Mucosa of stomach (tissue), 1 donor: ENCODE data around the gene NFIC.
A peak's percentile ranks its signal among the peaks of the same experiment; 100 is the strongest.

Experiments
- H3K27me3 ChIP-seq: one replicate; pipeline ENCODE4 v1.7.0; 2013; ENCODE audit warnings: mild to moderate bottlenecking, low read length; ENCODE audit not compliant: control insufficient read depth, insufficient read depth
- H3K36me3 ChIP-seq: one replicate; pipeline ENCODE4 v1.7.0; 2013; ENCODE audit warnings: low read length; ENCODE audit not compliant: control insufficient read depth, insufficient read depth
- H3K4me1 ChIP-seq: one replicate; pipeline ENCODE4 v1.7.0; 2013; ENCODE audit warnings: mild to moderate bottlenecking, low read length; ENCODE audit not compliant: control insufficient read depth, insufficient read depth
- H3K4me3 ChIP-seq: one replicate; pipeline ENCODE4 v1.7.0; 2013; ENCODE audit warnings: low read length
- H3K9ac ChIP-seq: one replicate; pipeline ENCODE4 v1.7.0; 2013; ENCODE audit warnings: mild to moderate bottlenecking, low read length, moderate library complexity
- H3K9me3 ChIP-seq: one replicate; pipeline ENCODE4 v1.7.0; 2013; ENCODE audit warnings: mild to moderate bottlenecking, low read length, moderate library complexity; ENCODE audit not compliant: control insufficient read depth
- donor health status: Pancreatic carcinoma.

NFIC gene

DNA sequence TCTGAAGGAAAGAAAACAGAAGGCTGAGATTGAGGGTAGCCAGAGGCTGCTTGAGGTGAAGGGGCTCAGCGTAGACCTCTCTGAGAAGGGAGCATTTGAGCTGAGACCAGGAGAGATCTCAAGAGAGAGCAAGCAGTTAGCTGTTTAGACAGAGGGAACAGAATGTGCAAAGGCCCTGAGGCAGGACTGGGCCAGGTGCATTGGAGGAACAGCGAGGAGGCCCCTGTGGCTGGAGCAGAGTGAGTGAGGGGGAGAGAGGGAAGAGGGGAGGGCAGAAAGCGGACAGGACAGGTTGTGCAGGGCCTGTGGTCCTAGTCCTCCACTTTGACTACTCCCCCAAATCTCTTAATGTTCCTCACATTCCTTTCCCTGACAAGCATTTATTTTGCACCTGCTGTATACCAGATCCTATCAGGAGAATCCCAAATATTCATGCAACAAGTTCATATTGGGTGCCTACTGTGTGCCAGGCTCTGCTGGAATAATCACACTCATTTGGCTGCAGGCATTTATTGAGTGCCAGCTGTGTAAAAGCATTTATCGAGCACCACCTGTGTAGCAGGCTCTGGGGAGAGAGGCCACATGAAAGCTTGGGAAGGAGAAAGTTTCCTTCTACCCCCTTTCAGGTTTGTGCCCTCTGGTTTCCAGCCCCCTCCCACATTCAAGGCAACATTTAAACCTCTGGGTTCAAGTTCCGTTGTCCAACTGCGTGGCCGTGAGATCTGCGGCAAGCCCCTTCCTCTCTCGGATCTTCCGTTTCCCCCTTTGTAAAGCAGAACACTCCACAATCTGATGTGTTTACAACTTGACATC, 36.5 kb downstream of the NFIC start:
- H3K9ac ChIP-seq = peak overlapping the region; percentile 96
- no peaks in the 10 kb centered on the region for H3K9me3 ChIP-seq
- H3K27me3 ChIP-seq = no peaks in the 10 kb centered on the region
- peaks cover 51% of the 10 kb centered on the region for H3K4me1 ChIP-seq
- H3K36me3 ChIP-seq = peaks cover 7% of the 10 kb centered on the region
- H3K4me3 ChIP-seq = peak overlapping the region; percentile 37

DNA sequence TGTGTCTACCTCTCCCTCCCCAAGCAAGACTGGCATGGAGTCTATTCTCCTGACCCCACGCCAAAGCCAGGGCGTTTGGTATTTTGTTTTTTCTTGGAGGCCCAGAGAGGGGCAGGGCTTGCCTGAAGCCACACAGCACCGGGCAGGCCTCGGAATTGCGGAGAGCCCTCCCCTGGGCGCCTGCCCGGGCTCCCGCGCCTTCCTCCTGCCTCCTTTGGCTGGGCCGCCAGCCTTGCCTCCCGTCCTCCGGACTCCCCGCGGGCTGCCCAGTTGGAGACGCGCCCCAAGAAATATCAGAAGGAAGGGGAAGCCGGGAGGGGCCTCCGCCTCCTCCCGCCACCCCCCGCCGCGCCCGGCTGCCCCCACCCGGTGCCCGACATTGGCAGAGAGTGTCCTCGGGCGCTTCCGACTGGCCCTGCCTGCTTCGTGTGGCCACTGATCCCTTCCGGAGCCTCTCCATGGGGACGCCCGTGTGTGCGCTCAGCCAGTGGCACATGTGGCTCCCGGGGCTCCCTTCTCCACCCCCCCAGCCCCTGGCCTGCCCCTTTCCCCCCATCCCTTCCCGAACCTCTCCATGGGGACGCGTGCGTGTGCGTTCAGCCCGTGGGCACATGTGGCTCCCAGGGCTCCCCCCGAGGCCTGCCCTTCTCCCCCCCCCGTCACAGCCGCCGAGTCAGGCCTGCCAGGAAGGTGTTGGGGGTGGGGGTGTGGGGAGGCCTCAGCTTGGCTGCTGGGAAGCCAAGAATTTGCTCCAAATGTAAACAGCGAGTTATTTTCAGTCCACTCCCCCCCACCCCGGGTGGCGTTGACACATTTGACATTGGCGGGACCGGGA, 37.3 kb downstream of the NFIC start:
- peak overlapping the region; percentile 37 for H3K4me3 ChIP-seq
- peaks cover 4% of the 10 kb centered on the region for H3K36me3 ChIP-seq
- H3K27me3 ChIP-seq = no peaks in the 10 kb centered on the region
- H3K4me1 ChIP-seq = peaks cover 47% of the 10 kb centered on the region
- H3K9ac ChIP-seq = peak overlapping the region; percentile 96
- no peaks in the 10 kb centered on the region for H3K9me3 ChIP-seq

DNA sequence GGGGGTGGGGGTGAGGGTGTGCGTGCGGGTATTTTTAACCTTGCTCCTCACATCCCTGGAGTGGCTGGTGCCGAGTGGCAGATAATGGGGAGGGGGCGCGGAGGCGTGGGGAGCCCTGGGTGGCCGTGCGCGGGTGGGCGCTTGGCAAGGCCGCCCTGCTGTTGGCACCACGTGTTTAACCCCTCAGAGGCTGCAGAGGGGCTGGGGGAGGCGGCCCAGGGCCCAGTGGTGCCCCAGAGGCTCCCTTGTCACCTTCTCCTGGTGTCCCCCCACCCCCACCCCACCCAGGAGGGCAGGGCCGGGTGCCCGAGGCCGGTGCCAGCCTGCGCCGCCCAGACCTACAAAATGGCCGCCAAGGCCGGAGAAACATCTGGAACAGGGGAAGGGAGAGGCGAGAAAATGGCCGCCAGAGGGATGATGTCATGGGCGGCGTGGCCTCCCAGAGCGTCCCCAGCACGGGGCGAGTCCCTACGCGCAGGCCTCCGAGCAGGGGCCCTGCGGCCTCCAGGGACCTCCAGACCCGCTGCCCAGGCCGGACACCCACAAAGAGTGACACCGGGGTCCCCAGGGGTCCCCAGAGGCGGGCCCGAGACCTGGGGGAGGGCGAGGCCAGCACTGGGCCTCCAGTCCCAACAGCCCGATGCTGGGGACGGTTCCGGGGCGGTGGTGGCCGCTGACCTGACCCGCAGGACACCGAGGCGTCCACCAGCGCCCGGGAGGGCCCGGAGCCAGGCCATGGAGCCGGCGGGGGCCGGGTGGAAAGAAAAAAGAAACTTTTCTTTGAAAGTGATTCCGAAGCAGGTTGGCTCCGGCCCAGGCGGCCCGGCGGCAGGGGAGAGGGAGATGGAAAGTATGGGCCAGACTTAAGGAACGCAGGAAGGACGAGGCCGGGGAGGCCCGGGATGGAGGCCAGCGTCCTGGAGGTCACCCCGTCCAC, 38.2 kb downstream of the NFIC start:
- Histone ChIP-seq H3K27me3 (no peaks in the 10 kb centered on the region), H3K4me1 (peaks cover 39% of the 10 kb centered on the region), H3K9ac (peak overlapping the region; percentile 96), H3K9me3 (no peaks in the 10 kb centered on the region), H3K36me3 (peaks cover 4% of the 10 kb centered on the region), H3K4me3 (peak overlapping the region; percentile 31)

GRCh38 chr19:3405261-3405653, 38.9 kb downstream of the NFIC start:
- peak overlapping the region; percentile 96 for H3K9ac ChIP-seq
- no peaks in the 10 kb centered on the region for H3K27me3 ChIP-seq
- H3K9me3 ChIP-seq = no peaks in the 10 kb centered on the region
- peaks cover 39% of the 10 kb centered on the region for H3K4me1 ChIP-seq
- peaks cover 4% of the 10 kb centered on the region for H3K36me3 ChIP-seq
- no peak overlapping the region for H3K4me3 ChIP-seq

DNA sequence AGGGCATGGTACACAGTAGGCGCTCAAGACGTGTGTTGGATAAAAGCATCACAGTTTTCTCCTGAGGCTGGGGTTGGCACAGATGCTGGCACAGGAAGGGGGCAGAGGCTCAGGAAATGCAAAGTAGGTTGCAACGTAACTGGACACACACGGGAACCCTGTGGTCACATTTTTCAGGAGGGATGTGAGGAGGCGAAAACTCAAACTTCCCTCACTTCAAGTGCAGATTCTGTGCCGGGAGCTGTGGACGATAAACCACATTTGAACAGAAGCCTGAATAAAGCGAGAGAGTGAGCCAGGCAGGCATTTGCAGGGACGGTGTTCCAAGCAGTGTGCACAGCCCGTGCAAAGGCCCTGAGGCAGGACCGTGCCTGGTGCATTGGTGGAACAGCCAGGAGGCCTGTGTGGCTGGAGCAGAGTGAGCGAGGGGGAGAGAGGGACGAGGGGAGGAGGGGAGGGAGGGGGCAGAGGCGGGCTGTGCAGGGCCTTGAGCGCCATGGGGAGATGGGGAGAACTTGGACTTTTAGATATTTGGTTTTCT, 40.3 kb downstream of the NFIC start:
- Histone ChIP-seq H3K9ac (no peak overlapping the region), H3K4me3 (no peak overlapping the region), H3K4me1 (peaks cover 35% of the 10 kb centered on the region), H3K36me3 (peaks cover 4% of the 10 kb centered on the region), H3K27me3 (no peaks in the 10 kb centered on the region), H3K9me3 (no peaks in the 10 kb centered on the region)

- Histone ChIP-seq H3K27me3 (no peaks in the 10 kb centered on the region), H3K9me3 (no peaks in the 10 kb centered on the region), H3K9ac (peak overlapping the region; percentile 45), H3K36me3 (no peaks in the 10 kb centered on the region), H3K4me3 (no peak overlapping the region), H3K4me1 (peaks cover 35% of the 10 kb centered on the region)
Measured at GRCh38 chr19:3407556-3408516, 41.5 kb downstream of the NFIC start.

GRCh38 chr19:3408996-3409345, 42.6 kb downstream of the NFIC start:
- no peak overlapping the region for H3K4me3 ChIP-seq
- no peaks in the 10 kb centered on the region for H3K9me3 ChIP-seq
- no peaks in the 10 kb centered on the region for H3K36me3 ChIP-seq
- peaks cover 25% of the 10 kb centered on the region for H3K4me1 ChIP-seq
- no peak overlapping the region for H3K9ac ChIP-seq
- H3K27me3 ChIP-seq = no peaks in the 10 kb centered on the region

GRCh38 chr19:3409346-3410064, 43.1 kb downstream of the NFIC start:
- H3K4me1 ChIP-seq = peaks cover 20% of the 10 kb centered on the region
- H3K9ac ChIP-seq = no peak overlapping the region
- H3K4me3 ChIP-seq = no peak overlapping the region
- H3K27me3 ChIP-seq = no peaks in the 10 kb centered on the region
- no peaks in the 10 kb centered on the region for H3K36me3 ChIP-seq
- no peaks in the 10 kb centered on the region for H3K9me3 ChIP-seq

DNA sequence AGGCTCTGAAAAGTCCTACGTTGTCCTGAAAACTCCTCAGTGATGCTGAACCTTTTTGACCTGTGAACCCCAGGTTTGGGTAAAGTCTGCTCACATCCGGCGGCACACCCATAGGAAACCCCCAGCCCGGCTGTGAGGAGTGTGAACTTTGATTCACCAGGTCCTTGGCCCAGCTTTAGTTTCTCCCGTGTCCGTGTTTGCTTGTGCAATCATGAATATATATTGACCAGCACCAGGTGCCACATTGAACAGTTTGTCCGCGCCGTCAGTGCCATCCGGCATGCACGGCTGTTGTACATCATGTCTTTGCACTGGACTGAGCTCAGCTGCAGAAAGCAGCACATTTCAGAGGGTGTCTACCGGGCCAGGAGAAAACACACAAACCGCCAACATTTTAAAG, 45.3 kb downstream of the NFIC start:
- Histone ChIP-seq H3K4me3 (no peak overlapping the region), H3K9me3 (no peaks in the 10 kb centered on the region), H3K36me3 (no peaks in the 10 kb centered on the region), H3K4me1 (peaks cover 12% of the 10 kb centered on the region), H3K9ac (no peak overlapping the region), H3K27me3 (no peaks in the 10 kb centered on the region)

- H3K36me3 ChIP-seq = no peaks in the 10 kb centered on the region
- no peaks in the 10 kb centered on the region for H3K9me3 ChIP-seq
- peaks cover 12% of the 10 kb centered on the region for H3K4me1 ChIP-seq
- H3K27me3 ChIP-seq = no peaks in the 10 kb centered on the region
- H3K4me3 ChIP-seq = no peak overlapping the region
- H3K9ac ChIP-seq = no peak overlapping the region
Measured at GRCh38 chr19:3412066-3412465, 45.7 kb downstream of the NFIC start.
